Activated CD4-positive, alpha-beta T cell treated with anti-CD3 and anti-CD28 coated beads, Interleukin-2, amount 50 U/mL, for 24 hours (primary cell): ENCODE measurements around the gene ZNF486.
"Not testable (repeated sequence)": the region's sequence is repeated elsewhere in the genome, so short reads cannot be mapped to it uniquely, and the experiment has no call there.

Experiments
- DNase-seq, 2 donors: peaks; one replicate each; pipeline ENCODE4 v3.0.0-alpha.2; 2020; ENCODE audit warnings: low read depth in 1 of 2, low spot score in 1 of 2

ZNF486 gene

DNA sequence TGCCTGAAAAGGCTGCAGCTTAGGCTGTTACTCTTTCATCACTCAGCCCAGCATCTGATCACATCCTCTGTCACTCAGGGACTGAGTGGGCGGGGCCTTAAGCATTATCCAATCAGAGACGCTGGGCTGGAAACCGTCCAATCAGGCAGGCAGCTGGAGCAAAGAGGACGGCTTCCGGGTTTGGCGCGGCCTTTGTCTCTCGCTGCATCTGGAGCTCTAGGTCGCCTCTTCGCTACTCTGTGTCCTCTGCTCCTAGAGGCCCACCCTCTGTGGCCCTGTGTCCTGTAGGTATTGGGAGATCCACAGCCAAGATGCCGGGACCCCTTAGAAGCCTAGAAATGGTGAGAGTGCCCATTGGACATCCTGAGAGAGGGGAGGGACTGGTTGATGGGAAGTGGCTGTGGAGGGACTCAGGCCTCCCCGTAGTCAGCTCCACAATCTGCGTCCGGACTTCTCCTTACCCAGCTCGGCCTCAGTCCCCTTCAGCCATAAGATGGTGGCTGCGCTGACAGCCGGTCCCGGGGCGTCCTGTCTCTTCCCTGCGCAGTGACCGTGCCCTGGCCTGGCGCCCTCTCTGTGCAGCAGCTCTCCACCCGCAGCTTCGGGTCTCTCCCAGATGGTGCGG lies at the start of gene ZNF486:
Gene ZNF486 (plus strand): TSS at position 195 of the 625 bp plus-strand sequence. CDS start 117 bp downstream, at position 312.
- DNase-seq = peak; percentile 71 to 91

DNA sequence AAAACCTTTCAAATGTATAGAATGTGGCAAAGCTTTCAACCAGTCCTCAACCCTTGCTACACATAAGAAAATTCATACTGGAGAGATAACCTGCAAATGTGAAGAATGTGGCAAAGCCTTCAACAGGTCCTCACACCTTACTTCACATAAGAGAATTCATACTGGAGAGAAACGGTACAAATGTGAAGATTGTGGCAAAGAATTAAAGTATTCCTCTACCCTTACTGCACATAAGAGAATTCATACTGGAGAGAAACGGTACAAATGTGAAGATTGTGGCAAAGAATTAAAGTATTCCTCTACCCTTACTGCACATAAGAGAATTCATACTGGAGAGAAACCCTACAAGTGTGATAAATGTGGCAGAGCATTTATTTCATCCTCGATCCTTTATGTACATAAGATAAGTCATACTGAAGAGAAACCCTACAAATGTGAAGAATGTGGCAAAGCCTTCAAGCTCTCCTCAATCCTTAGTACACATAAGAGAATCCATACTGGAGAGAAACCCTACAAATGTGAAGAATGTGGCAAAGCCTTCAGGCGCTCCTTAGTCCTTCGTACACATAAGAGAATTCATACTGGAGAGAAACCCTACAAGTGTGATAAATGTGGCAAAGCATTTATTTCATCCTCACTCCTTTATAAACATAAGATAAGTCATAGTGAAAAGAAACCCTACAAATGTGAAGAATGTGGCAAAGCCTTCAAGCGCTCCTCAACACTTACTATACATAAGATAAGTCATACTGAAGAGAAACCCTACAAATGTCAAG lies 48.8 kb upstream of the ZNF486 start:
- not testable (repeated sequence) for DNase-seq

DNA sequence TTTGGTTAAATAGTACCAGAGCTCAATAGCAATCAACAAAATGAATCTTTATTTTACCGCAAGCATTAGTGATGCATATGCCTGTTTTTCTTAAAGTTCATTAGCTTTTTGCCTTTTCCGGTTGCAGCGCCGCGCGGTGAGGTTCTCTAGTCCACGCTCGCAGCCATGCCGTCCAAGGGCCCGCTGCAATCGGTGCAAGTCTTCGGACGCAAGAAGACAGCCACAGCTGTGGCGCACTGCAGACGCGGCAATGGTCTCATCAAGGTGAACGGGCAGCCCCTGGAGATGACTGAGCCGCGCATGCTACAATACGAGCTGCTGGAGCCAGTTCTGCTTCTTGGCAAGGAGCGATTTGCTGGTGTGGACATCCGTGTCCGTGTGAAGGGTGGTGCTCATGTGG lies 42.1 kb upstream of the ZNF486 start:
- DNase-seq = no peak

DNA sequence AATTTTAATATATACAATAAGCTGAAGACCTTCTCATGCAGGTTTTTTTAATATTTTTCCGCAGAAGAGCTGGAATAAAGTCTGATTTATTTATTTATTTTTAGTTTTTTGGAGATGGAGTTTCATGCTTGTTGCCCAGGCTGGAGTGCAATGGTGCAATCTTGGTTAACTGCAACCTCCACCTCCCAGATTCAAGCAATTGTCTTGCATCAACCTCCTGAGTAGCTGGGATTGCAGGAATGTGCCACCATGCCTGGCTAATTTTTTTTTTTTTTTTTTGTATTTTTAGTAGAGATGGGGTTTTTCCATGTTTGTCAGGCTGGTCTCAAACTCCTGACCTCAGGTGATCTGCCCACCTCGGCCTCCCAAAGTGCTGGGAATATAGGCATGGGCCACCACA lies 34.1 kb upstream of the ZNF486 start:
- not testable (repeated sequence) for DNase-seq

DNA sequence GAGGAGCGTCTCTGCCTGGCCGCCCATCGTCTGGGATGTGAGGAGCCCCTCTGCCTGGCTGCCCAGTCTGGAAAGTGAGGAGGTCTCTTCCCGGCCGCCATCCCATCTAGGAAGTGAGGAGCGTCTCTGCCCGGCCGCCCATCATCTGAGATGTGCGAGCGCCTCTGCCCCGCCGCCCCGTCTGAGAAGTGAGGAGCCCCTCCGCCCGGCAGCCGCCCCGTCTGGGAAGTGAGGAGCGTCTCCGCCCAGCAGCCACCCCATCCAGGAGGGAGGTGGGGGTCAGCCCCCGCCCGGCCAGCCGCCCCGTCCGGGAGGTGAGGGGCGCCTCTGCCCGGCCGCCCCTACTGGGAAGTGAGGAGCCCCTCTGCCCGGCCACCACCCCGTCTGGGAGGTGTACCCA lies 29.3 kb upstream of the ZNF486 start:
- not testable (repeated sequence) for DNase-seq

DNA sequence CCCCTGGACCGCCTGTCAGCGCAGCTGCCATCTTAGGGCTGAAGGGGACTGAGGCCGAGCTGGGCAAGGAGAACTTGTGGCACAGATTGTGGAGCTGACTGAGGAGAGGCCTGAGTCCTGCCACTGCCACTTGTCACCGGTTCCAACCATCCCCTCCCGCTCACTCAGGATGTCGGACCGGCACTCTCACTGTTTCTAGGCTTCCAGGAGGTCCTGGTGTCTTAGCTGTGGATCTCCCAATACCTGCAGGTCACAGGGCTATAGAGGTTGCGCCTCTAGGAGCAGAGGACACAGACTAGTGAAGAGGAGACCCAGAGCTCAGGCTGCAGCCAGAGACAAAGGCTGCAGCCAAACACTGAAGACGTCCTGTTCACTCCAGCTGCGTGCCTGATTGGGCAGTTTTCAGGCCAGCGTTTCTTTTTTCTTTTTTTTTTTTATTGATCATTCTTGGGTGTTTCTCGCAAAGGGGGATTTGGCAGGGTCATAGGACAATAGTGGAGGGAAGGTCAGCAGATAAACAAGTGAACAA lies 15.3 kb upstream of the ZNF486 start:
- DNase-seq = no peak

DNA sequence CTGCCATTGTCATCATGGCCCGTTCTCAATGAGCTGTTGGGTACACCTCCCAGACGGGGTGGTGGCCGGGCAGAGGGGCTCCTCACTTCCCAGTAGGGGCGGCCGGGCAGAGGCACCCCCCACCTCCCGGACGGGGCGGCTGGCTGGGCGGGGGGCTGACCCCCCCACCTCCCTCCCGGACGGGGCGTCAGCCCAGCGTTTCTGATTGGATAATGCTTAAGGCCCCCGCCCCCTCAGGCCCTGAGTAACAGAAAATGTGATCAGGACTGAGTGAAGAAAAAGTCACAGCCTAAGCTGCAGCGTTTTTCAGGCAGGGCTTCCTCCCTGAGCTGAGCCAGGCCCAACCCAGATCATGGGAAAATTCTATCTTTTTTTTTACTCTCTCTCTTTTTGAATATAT lies 14.5 kb upstream of the ZNF486 start:
- DNase-seq = not testable (repeated sequence)

DNA sequence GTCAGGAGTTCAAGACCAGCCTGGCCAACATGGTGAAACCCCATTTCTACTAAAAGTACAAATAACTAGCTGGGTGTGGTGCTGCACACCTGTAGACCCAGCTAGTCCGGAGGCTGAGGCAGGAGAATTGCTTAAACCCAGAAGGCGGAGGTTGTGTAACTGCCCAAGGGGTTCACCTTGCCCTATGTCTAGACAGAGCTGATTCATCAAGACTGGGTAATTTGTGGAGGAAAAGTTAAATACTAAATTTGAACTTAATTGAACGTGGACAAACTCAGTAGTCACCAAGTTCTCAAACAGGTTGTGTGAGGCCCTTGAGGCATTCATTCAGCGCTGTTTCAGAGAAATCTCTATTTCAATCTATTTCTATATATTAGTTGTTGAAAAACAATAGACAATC lies 13.7 kb upstream of the ZNF486 start:
- DNase-seq = no peak

DNA sequence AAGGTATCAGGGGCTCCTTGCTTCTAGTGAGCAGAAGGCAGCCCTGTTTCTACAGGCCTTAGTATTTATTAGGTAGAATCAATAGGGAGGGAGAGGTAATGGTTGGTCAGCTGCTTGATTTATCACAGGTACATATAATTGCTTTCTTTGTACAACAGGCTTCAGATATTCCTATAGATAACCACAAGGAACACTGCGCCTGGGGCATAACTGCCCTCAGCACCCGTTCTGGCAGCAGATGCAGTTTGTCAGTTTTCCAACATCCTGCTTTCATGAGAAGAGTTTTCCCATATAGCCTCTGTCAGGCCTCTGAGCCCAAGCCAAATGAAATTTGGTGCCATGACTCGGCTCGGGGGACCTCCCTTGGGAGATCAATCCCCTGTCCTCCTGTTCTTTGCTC lies 12.4 kb upstream of the ZNF486 start:
- no peak for DNase-seq

DNA sequence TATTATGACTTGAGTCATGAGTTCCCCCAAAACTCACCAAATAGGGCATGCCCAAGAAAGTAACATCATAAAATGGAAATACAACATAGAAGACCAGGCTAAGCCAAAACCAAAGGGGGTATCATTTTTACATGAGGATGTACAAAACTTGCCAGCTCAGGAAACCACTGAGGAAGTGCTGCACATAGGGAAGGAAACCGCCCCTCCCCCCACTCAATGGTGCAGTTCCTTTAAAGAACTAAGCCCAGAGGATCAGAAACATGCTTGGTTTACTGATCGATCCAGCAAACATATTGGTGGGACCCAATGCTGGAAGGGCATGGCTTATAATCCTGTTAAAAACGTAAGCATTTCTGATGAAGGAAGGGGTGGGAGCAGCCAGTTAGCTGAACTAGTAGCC lies 4.2 kb upstream of the ZNF486 start:
- no peak for DNase-seq

DNA sequence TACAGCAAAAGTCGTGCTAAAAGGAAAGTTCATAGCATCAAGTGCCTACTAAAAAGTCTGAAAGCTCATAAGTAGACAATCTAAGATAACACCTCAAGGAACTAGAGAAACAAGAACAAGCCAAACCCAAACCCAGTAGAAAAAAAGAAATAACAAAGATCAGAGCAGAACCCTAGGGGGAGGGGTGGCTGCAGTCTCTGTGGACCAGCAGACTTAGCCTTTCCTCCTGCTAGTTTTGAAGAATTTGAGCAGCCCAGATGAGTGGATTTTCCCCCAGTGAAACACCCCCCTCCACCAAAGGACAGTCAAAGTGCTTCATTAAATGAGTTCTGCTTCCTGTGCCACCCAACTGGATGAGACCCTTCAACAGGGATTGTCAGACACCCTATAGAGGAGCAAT lies 2.6 kb upstream of the ZNF486 start:
- no peak for DNase-seq

DNA sequence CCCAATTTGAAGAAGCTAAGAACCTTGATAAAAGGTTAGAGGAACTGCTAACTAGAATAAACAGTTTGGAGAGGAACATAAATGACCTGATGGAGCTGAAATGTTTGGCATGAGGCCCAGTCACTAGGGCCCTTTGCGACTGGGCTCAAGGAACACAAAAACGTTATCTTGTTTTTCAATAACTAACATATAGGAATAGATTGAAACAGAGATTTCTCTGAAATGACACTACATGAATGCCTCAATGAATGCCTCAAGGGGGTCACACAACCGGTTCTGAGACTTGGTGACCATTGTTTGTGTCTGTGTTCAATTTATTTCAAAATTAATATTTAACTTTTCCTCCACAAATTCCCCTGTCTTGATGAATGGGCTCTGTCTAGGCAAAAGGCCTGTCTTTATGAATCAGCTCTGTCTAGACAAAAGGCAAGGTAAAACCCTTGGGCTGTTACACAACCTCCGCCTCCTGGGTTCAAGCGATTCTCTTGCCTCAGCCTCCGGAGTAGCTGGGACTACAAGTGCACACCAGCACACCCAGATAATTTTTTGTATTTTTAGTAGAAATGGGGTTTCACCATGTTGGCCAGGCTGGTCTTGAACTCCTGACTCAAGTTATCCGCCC lies 932 bp upstream of the ZNF486 start:
- DNase-seq = no peak

DNA sequence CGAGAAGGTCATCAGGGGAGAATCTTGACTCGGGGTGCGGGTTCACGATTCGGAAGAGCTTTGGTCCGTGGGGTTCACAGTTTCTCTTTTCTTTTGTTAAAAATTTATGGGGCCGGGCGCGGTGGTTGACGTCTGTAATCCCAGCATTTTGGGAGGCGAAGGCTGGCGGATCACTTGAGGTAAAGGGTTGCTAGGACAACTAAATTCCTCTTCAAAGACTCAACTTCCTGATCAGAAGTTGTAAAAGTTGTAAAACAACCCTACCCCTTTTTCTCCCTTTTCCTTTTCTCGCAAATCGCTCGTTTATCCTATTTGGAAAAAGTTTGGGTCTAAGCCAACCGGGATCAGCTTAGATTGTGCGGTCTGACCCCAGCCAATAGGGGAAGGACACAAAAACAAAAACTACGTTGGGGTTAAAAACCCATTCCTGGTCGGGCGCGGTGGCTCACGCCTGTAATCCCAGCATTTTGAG lies 673 bp downstream of the ZNF486 start:
- DNase-seq = no peak

DNA sequence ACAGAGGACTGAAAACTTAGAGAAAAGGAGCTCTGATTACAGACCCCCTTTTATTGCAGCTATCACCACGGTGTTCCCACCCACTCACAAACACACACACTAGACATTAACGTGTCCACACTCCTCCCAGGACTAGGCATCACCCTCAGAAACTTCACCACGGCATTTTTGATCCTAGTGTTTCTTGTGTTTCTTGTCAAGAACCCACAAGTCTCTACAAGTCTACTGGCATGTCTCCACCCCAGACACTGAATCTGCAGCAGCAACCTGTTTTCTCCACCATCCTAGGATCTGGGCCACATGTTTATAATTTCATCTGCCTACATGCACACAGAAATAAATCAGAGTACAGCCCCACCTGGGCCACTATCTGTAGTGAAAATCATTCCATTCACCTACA lies 4.3 kb downstream of the ZNF486 start:
- no peak for DNase-seq

DNA sequence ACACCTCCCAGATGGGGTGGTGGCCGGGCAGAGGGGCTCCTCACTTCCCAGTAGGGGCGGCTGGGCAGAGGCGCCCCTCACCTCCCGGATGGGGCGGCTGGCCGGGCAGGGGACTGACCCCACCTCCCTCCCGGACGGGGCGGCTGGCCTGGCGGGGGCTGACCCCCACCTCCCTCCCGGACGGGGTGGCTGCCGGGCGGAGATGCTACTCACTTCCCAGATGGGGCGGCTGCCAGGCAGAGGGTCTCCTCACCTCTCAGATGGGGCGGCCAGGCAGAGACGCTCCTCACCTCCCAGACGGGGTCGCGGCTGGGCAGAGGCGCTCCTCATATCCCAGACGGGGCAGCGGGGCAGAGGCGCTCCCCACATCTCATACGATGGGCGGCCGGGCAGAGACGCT lies 8.8 kb downstream of the ZNF486 start:
- DNase-seq = not testable (repeated sequence)

DNA sequence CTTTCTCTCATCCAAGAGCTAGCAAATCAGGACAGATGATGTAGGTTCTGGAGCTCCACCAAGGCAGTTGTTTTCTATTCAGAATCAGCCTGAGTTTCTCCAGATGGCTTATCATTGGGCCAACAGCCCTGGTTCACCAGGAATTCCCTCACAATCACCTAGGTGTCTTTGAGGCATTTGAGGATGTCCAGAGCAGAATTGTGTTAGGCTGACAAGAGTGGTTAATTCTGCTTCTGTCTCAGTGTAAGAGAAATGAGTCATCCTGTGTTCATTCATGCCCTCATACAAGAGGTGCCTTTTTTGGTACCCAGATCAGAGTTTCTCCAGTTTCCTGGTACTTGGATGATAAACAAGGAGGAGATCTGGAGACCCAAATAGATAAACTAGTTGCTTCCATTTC lies 12.9 kb downstream of the ZNF486 start:
- not testable (repeated sequence) for DNase-seq

DNA sequence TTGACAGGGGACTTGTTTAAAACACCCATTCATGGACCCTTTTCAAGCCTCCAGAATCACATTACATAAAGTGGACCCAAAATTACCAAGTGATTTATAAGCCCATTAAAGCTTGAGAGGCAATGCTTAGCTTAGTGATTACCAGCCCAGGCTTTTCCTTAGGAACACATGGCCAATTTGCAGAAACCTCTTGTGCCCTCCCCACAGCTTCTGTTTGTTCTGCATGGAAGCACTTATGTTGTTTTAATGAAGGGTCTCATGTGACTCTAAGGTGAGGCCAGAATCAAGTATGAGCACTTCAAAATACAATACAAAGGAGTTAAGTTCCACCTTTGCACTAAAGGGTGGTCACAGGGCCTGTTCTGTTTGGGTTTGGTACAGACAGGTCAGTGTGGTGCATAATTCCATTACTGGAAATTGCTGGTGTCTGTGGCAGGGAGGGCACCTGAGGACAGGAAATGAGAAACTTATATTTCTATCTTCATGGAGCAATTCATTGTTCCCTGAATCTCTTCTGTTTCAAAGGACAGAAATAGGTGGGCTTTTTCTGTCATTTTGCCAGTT lies 15.3 kb downstream of the ZNF486 start:
- DNase-seq = no peak

DNA sequence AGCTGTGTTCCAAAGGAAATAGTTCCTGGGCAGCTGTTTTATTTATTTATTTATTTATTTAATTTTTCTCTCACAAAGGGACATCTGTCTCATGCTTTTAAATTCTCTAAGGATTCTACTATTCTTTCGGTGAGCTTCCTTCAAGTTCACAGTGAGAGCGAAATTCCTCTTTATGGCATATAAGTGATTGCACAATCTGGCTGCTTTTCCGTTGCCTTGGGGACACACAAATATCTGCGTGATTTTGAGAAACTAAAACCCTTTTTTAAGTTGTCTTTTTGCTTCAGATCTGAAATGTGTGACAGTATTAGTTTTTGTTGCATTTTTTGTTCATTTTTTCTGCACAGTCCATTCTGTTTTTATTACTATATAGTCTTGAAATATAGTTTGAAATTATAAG lies 19.2 kb downstream of the ZNF486 start:
- no peak for DNase-seq

DNA sequence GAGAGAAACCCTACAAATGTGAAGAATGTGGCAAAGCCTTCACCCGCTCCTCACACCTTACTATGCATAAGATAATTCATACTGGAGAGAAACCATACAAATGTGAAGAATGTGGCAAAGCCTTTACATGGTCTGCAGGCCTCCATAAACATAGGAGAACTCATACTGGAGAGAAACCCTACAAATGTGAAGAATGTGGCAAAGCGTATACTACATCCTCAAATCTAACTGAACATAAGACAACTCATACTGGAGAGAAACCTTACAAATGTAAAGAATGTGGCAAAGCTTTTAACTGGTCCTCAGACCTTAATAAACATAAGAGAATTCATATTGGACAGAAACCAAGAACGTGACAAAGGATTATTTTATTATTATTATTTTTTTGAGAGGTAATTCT lies 30.7 kb downstream of the ZNF486 start:
- DNase-seq = no peak

DNA sequence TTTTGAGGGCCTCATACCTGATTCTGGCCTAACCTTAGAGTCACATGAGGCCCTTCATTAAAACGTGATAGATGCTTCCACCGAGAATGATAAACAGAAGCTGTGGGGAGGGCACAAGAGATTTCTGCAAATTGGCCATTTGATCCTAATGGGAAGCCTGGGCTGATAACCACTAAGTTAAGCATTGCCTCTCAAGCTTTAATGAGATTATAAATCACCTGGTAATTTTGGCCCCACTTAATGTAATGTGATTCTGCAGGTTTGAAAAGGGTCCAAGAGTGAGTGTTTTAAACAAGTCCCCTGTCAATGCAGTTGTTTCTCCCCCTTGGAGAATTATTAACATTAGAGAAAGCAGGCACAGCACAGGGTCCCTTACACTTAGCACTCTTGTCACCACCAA lies 42.0 kb downstream of the ZNF486 start:
- DNase-seq = no peak

DNA sequence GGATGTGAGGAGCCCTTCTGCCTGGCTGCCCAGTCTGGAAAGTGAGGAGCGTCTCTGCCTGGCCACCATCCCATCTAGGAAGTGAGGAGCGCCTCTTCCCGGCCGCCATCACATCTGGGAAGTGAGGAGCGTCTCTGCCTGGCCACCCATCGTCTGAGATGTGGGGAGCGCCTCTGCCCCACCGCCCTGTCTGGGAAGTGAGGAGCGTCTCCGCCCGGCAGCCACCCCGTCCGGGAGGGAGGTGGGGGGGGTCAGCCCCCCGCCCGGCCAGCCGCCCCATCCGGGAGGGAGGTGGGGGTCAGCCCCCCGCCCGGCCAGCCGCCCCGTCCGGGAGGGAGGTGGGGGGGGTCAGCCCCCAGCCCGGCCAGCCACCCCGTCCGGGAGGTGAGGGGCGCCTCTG lies 47.4 kb downstream of the ZNF486 start:
- not testable (repeated sequence) for DNase-seq

DNA sequence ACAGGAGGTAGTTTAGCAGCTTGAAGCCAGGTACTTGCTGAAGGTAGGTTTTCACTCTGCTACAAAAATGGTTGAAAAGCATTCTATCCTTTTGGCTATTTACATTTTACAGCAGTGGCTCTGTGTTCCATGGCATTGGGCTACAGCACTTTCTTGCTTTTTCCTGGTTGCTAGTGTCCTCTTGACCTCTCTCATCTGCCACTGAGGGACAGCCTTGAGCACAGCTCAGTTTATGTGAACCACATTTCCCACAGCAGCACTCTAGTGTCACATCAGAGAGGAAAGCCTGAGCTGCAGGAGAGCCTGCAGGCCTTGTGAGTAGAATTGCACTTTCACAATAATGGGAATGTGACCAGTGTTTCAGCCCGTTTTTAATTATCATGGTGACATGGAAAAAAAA lies 54.6 kb downstream of the ZNF486 start:
- not testable (repeated sequence) for DNase-seq
